ENCODE data around the gene C10orf62.
A peak's percentile ranks its signal among the peaks of the same experiment; 100 is the strongest.

Gene C10orf62

GRCh38 chr10:97640174-97640867, 50.8 kb downstream of the C10orf62 start, which contains the start of gene PI4K2A:
TSS of gene PI4K2A (plus strand) at chr10:97640671. CDS start at chr10:97640743, 72 bp downstream.
- DNase-seq (ENCODE audit: insufficient read length, low spot score) = peak; percentile 98
- peak; percentile 69 for TF ChIP-seq POLR2A (IDR thresholded peaks at IDR 0.05; ENCODE audit: low read depth, low read length)
- peak; percentile 98 for FAIRE-seq
